ENCODE results near the gene VIL1.

GRCh38 chr2:218479595-218479994, 60.7 kb downstream of the VIL1 start:
- no peak for TF ChIP-seq CTCF (IDR thresholded peaks at IDR 0.05; ENCODE audit: insufficient read depth, low read depth, low read length)
- TF ChIP-seq EZH2 (IDR thresholded peaks at IDR 0.05; ENCODE audit: insufficient read depth, low read length) = no peak

Data from astrocyte (in vitro differentiated cells and primary cell).